Karpas-422 (cell line): Measurements from ENCODE around the gene ECM1. TPM values are rescaled to one million over a fixed set of nuclear protein-coding genes. Genes with fewer than 3 reads are reported as not detected.

Experiments
- DNase-seq: peaks from one replicate; pipeline ENCODE4 v3.0.0-alpha.2; 2015
- H2AFZ ChIP-seq: fragments of 200-600 bp; sonication (generic); 2 replicates; pipeline ENCODE4 v1.6.1; 2014; ENCODE audit warnings: antibody characterized with exemption, low read length, mixed read lengths
- H3K27ac ChIP-seq: fragments of 200-600 bp; sonication (generic); 2 replicates; pipeline ENCODE4 v1.5.1; 2014; ENCODE audit warnings: mild to moderate bottlenecking, low read length, moderate library complexity
- H3K27me3 ChIP-seq: fragments of 200-600 bp; sonication (generic); 2 replicates; pipeline ENCODE4 v1.6.1; 2014; ENCODE audit warnings: low read length, mixed read lengths
- H3K36me3 ChIP-seq: fragments of 200-600 bp; sonication (generic); 2 replicates; pipeline ENCODE4 v1.6.1; 2014; ENCODE audit warnings: low read length, mixed read lengths; ENCODE audit not compliant: insufficient read depth
- H3K4me1 ChIP-seq: fragments of 200-600 bp; sonication (generic); 2 replicates; pipeline ENCODE4 v1.6.1; 2014; ENCODE audit warnings: mild to moderate bottlenecking, low read length, mixed read lengths
- H3K4me2 ChIP-seq: fragments of 200-600 bp; sonication (generic); 2 replicates; pipeline ENCODE4 v1.6.1; 2014; ENCODE audit warnings: low read length, low read depth, mild to moderate bottlenecking; ENCODE audit not compliant: poor library complexity, severe bottlenecking
- H3K4me3 ChIP-seq: fragments of 200-600 bp; sonication (generic); 2 replicates; pipeline ENCODE4 v1.5.1; 2014; ENCODE audit warnings: mild to moderate bottlenecking, antibody characterized with exemption, low read length, mixed read lengths
- H3K79me2 ChIP-seq: fragments of 200-600 bp; sonication (generic); 2 replicates; pipeline ENCODE4 v1.6.1; 2014; ENCODE audit warnings: mild to moderate bottlenecking, low read length, mixed read lengths
- H3K9ac ChIP-seq: fragments of 200-600 bp; sonication (generic); 2 replicates; pipeline ENCODE4 v1.6.0; 2014; ENCODE audit warnings: low read length
- H3K9me2 ChIP-seq: fragments of 200-600 bp; sonication (generic), shearing (Covaris generic); replicated peaks from 2 replicates; pipeline ENCODE4 v1.6.0; 2014; ENCODE audit warnings: mild to moderate bottlenecking, low read length, moderate library complexity; ENCODE audit not compliant: insufficient read depth
- H3K9me3 ChIP-seq: fragments of 300-700, 200-600 bp; sonication (generic); 2 replicates; pipeline ENCODE4 v1.6.1; 2014; ENCODE audit warnings: low read length, mixed read lengths
- H4K20me1 ChIP-seq: fragments of 200-600 bp; sonication (generic); 2 replicates; pipeline ENCODE4 v1.6.1; 2014; ENCODE audit warnings: mild to moderate bottlenecking, antibody characterized with exemption, low read length, low read depth; ENCODE audit not compliant: insufficient read depth
- total RNA-seq: library from RNA; depleted of rRNA; stranded (reverse); fragments of >200 nt; shearing (Covaris generic); gene quantifications from 2 replicates; pipeline ENCODE4 v1.2.3, GENCODE V29; 2014; ENCODE audit warnings: low replicate concordance

ECM1 gene
- total RNA-seq, 1 experiment from 2014 or later, result 7.2 TPM

GRCh38 chr1:150550222-150551050 is 42.5 kb downstream of the ECM1 start:
- no peaks in the 10 kb centered on the region for H3K36me3 ChIP-seq
- no peak overlapping the region for H2AFZ ChIP-seq
- H3K9ac ChIP-seq, result no peak overlapping the region
- H3K4me3 ChIP-seq, result no peak overlapping the region
- no peaks in the 10 kb centered on the region for H3K79me2 ChIP-seq
- H3K27me3 ChIP-seq, result no peaks in the 10 kb centered on the region
- H3K4me2 ChIP-seq, result no peak overlapping the region
- no peaks in the 10 kb centered on the region; the same call in 1 of the 2 replicates for H4K20me1 ChIP-seq
- H3K4me1 ChIP-seq, result peaks cover 16% of the 10 kb centered on the region
- H3K9me3 ChIP-seq, result no peaks in the 10 kb centered on the region
- H3K9me2 ChIP-seq, result no peaks in the 10 kb centered on the region
- DNase-seq, result peak; percentile 42
- H3K27ac ChIP-seq, result no peak overlapping the region

GRCh38 chr1:150551051-150551783 is 43.3 kb downstream of the ECM1 start:
- no peaks in the 10 kb centered on the region for H3K36me3 ChIP-seq
- no peaks in the 10 kb centered on the region for H3K27me3 ChIP-seq
- H3K27ac ChIP-seq, result no peak overlapping the region
- H2AFZ ChIP-seq, result no peak overlapping the region
- peak; percentile 45 for DNase-seq
- no peaks in the 10 kb centered on the region; the same call in 1 of the 2 replicates for H4K20me1 ChIP-seq
- no peaks in the 10 kb centered on the region for H3K9me3 ChIP-seq
- no peaks in the 10 kb centered on the region for H3K9me2 ChIP-seq
- H3K9ac ChIP-seq, result no peak overlapping the region
- H3K4me3 ChIP-seq, result no peak overlapping the region
- no peak overlapping the region for H3K4me2 ChIP-seq
- no peaks in the 10 kb centered on the region for H3K79me2 ChIP-seq
- H3K4me1 ChIP-seq, result peaks cover 16% of the 10 kb centered on the region

GRCh38 chr1:150551784-150552127 is 43.8 kb downstream of the ECM1 start:
- Histone ChIP-seq H3K4me1 (peaks cover 16% of the 10 kb centered on the region), H3K4me2 (no peak overlapping the region), H2AFZ (no peak overlapping the region), H3K4me3 (no peak overlapping the region), H3K9me2 (no peaks in the 10 kb centered on the region), H3K27me3 (no peaks in the 10 kb centered on the region), H3K36me3 (no peaks in the 10 kb centered on the region), H3K27ac (no peak overlapping the region), H3K9me3 (no peaks in the 10 kb centered on the region), H3K79me2 (no peaks in the 10 kb centered on the region), H3K9ac (no peak overlapping the region), H4K20me1 (no peaks in the 10 kb centered on the region; the same call in 1 of the 2 replicates)
- DNase-seq, result no peak

- Histone ChIP-seq H3K9me2 (no peaks in the 10 kb centered on the region), H3K27me3 (no peaks in the 10 kb centered on the region), H3K4me3 (no peak overlapping the region), H3K9ac (no peak overlapping the region), H2AFZ (no peak overlapping the region), H3K79me2 (no peaks in the 10 kb centered on the region), H3K36me3 (no peaks in the 10 kb centered on the region), H4K20me1 (no peaks in the 10 kb centered on the region; the same call in 1 of the 2 replicates), H3K4me2 (no peak overlapping the region), H3K4me1 (peaks cover 16% of the 10 kb centered on the region), H3K27ac (no peak overlapping the region), H3K9me3 (no peaks in the 10 kb centered on the region)
- DNase-seq, result no peak
Measured at GRCh38 chr1:150552128-150552910, 44.4 kb downstream of the ECM1 start.

GRCh38 chr1:150552911-150553289 is 45.0 kb downstream of the ECM1 start:
- Histone ChIP-seq H4K20me1 (no peaks in the 10 kb centered on the region; the same call in 1 of the 2 replicates), H3K9me2 (no peaks in the 10 kb centered on the region), H3K27ac (no peak overlapping the region), H3K27me3 (no peaks in the 10 kb centered on the region), H3K4me3 (no peak overlapping the region), H3K36me3 (no peaks in the 10 kb centered on the region), H2AFZ (no peak overlapping the region), H3K4me2 (no peak overlapping the region), H3K9me3 (no peaks in the 10 kb centered on the region), H3K9ac (no peak overlapping the region), H3K79me2 (no peaks in the 10 kb centered on the region), H3K4me1 (peaks cover 16% of the 10 kb centered on the region)
- DNase-seq, result no peak

- H3K9ac ChIP-seq, result no peak overlapping the region
- H2AFZ ChIP-seq, result no peak overlapping the region
- H3K9me2 ChIP-seq, result no peaks in the 10 kb centered on the region
- H3K9me3 ChIP-seq, result no peaks in the 10 kb centered on the region
- no peak overlapping the region for H3K4me3 ChIP-seq
- H3K4me1 ChIP-seq, result peaks cover 14% of the 10 kb centered on the region
- no peak overlapping the region for H3K27ac ChIP-seq
- H4K20me1 ChIP-seq, result no peaks in the 10 kb centered on the region; the same call in 1 of the 2 replicates
- DNase-seq, result no peak
- H3K36me3 ChIP-seq, result no peaks in the 10 kb centered on the region
- H3K79me2 ChIP-seq, result no peaks in the 10 kb centered on the region
- no peak overlapping the region for H3K4me2 ChIP-seq
- no peaks in the 10 kb centered on the region for H3K27me3 ChIP-seq
Measured at GRCh38 chr1:150553392-150554085, 45.6 kb downstream of the ECM1 start.

GRCh38 chr1:150554086-150554452 is 46.2 kb downstream of the ECM1 start:
- H3K4me3 ChIP-seq, result no peak overlapping the region
- no peak overlapping the region for H2AFZ ChIP-seq
- no peaks in the 10 kb centered on the region for H3K9me2 ChIP-seq
- no peaks in the 10 kb centered on the region for H3K36me3 ChIP-seq
- H3K79me2 ChIP-seq, result no peaks in the 10 kb centered on the region
- H3K27me3 ChIP-seq, result no peaks in the 10 kb centered on the region
- no peak for DNase-seq
- H3K4me1 ChIP-seq, result peaks cover 10% of the 10 kb centered on the region
- H3K4me2 ChIP-seq, result no peak overlapping the region
- no peak overlapping the region for H3K9ac ChIP-seq
- no peak overlapping the region for H3K27ac ChIP-seq
- H4K20me1 ChIP-seq, result peaks cover under 1% of the 10 kb centered on the region; the same call in 1 of the 2 replicates
- no peaks in the 10 kb centered on the region for H3K9me3 ChIP-seq
